Glutamatergic neuron (in vitro differentiated cells): Measurements from ENCODE around the gene ENPP7. TPM values are rescaled to one million over a fixed set of nuclear protein-coding genes. Genes with fewer than 3 reads are reported as not detected.
A peak's percentile ranks its signal among the peaks of the same experiment; 100 is the strongest.

Experiments used
- DNase-seq: peaks from one replicate; pipeline ENCODE4 v3.0.0; 2022
- H3K27ac Mint-ChIP-seq: one replicate; pipeline ENCODE4 v1.8.0; 2020; ENCODE audit warnings: mild to moderate bottlenecking, mixed read lengths, inconsistent platforms; ENCODE audit not compliant: unreplicated experiment
- H3K27me3 Mint-ChIP-seq: one replicate; pipeline ENCODE4 v1.8.0; 2020; ENCODE audit warnings: mild to moderate bottlenecking, moderate library complexity, mixed read lengths, inconsistent platforms; ENCODE audit not compliant: unreplicated experiment
- H3K36me3 Mint-ChIP-seq: one replicate; pipeline ENCODE4 v1.8.0; 2020; ENCODE audit warnings: mild to moderate bottlenecking, mixed read lengths, inconsistent platforms; ENCODE audit not compliant: unreplicated experiment
- H3K4me1 Mint-ChIP-seq: one replicate; pipeline ENCODE4 v1.8.0; 2020; ENCODE audit warnings: mild to moderate bottlenecking, low read depth, mixed read lengths, inconsistent platforms; ENCODE audit not compliant: unreplicated experiment
- H3K4me3 Mint-ChIP-seq: one replicate; pipeline ENCODE4 v1.8.0; 2020; ENCODE audit warnings: mild to moderate bottlenecking, mixed read lengths, inconsistent platforms; ENCODE audit not compliant: unreplicated experiment
- H3K9me3 Mint-ChIP-seq: one replicate; pipeline ENCODE4 v1.8.0; 2020; ENCODE audit warnings: mild to moderate bottlenecking, moderate library complexity, mixed read lengths, inconsistent platforms; ENCODE audit not compliant: unreplicated experiment
- CTCF ChIP-seq: fragments of 200-600 bp; sonication (generic); IDR thresholded peaks from one replicate; pipeline ENCODE4 v1.5.0; 2021; ENCODE audit not compliant: partially characterized antibody, unreplicated experiment
- total RNA-seq: library from RNA; stranded (reverse); fragmentation: NEBNext Ultra II Directional; extraction: Animal tissue kit (Norgen Biotek cat#: 25700); gene quantifications from one replicate; pipeline ENCODE4 v1.2.1, GENCODE V29; 2021; ENCODE audit not compliant: unreplicated experiment

The ENPP7 gene
- total RNA-seq, 1 donor from 2014 or later = not detected

GRCh38 chr17:79786930-79787643 is 56.3 kb downstream of the ENPP7 start:
- H3K27me3 Mint-ChIP-seq = peaks cover 19% of the 10 kb centered on the region

GRCh38 chr17:79788455-79788854 is 57.7 kb downstream of the ENPP7 start:
- Mint-ChIP-seq H3K9me3 (peaks cover 4% of the 10 kb centered on the region), H3K27ac (peak overlapping the region; percentile 48), H3K27me3 (peaks cover 17% of the 10 kb centered on the region), H3K4me1 (peaks cover 22% of the 10 kb centered on the region), H3K36me3 (peaks cover under 1% of the 10 kb centered on the region), H3K4me3 (peak overlapping the region; percentile 62)
- no peak for TF ChIP-seq CTCF
- no peak for DNase-seq

More at GRCh38 chr17:79786930-79787643, 56.3 kb downstream of the ENPP7 start:
- Mint-ChIP-seq H3K27ac (no peak overlapping the region), H3K9me3 (peaks cover 7% of the 10 kb centered on the region), H3K4me1 (peaks cover 19% of the 10 kb centered on the region), H3K4me3 (no peak overlapping the region), H3K36me3 (peaks cover 9% of the 10 kb centered on the region)
- TF ChIP-seq CTCF = no peak
- DNase-seq = no peak

- Mint-ChIP-seq H3K4me3 (peak overlapping the region; percentile 62), H3K27ac (no peak overlapping the region)
Observed at GRCh38 chr17:79788989-79789942, 58.5 kb downstream of the ENPP7 start.

GRCh38 chr17:79789943-79790804 is 59.4 kb downstream of the ENPP7 start:
- H3K9me3 Mint-ChIP-seq = peaks cover 7% of the 10 kb centered on the region
- no peak overlapping the region for H3K27ac Mint-ChIP-seq
- peaks cover 27% of the 10 kb centered on the region for H3K4me1 Mint-ChIP-seq
- peaks cover 24% of the 10 kb centered on the region for H3K27me3 Mint-ChIP-seq
- H3K36me3 Mint-ChIP-seq = peaks cover 4% of the 10 kb centered on the region
- peak; percentile 82 for TF ChIP-seq CTCF
- DNase-seq = peak; percentile 77
- no peak overlapping the region for H3K4me3 Mint-ChIP-seq

More at GRCh38 chr17:79788989-79789942, 58.5 kb downstream of the ENPP7 start:
- Mint-ChIP-seq H3K9me3 (peaks cover 7% of the 10 kb centered on the region), H3K27me3 (peaks cover 21% of the 10 kb centered on the region), H3K4me1 (peaks cover 27% of the 10 kb centered on the region), H3K36me3 (peaks cover 4% of the 10 kb centered on the region)
- DNase-seq = peak; percentile 62
- TF ChIP-seq CTCF = no peak
